T-helper 22 cell (primary cell): ENCODE measurements around the gene SERPINA3.

ENCODE experiments used
- DNase-seq: peaks from one replicate; pipeline ENCODE4 v3.0.0-alpha.2; 2020; ENCODE audit warnings: low read depth

SERPINA3 gene

DNA sequence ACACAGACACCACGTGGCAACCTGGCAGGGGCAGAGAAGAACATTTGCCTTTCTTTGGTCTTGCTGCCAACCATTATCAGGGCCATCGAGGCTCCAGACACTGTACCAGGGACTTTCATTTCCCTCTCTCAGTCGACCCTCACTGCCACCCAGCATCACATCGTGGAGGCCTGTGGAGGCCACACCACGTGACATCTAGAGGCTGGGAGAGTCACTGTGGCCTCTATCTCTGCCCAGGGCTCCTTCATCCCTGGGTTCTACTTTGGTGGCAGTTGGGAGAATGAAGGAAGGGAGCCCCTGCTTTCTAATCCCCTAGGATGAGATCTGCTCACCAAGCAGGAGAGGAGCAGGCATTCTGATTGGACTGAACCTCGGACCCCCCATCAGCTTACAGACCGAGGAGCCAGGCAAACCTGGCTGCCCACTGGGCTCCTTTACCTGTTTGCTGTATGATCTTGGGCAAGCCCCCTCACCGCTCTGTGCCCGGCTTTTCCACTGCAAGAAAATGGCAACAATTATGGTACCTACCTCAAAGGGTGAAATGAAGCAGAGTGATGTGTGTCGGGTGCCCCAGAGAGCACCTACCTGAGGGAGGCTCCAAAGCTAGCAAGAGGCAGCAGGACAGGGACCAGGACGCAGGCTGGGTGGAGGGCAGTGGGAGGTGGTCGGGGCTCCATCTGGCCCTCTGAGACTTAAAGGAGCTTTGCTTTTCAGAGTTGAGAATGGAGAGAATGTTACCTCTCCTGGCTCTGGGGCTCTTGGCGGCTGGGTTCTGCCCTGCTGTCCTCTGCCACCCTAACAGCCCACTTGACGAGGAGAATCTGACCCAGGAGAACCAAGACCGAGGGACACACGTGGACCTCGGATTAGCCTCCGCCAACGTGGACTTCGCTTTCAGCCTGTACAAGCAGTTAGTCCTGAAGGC is 1.8 kb downstream of the SERPINA3 start:
- DNase-seq: no peak

DNA sequence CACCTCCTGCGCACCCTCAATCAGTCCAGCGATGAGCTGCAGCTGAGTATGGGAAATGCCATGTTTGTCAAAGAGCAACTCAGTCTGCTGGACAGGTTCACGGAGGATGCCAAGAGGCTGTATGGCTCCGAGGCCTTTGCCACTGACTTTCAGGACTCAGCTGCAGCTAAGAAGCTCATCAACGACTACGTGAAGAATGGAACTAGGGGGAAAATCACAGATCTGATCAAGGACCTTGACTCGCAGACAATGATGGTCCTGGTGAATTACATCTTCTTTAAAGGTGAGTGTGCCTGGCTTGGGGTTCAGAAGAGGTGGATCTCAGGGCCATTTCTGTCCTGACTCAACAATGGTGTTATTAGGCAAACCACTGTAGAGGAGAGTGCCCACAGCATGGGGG is 2.6 kb downstream of the SERPINA3 start:
- DNase-seq: no peak

DNA sequence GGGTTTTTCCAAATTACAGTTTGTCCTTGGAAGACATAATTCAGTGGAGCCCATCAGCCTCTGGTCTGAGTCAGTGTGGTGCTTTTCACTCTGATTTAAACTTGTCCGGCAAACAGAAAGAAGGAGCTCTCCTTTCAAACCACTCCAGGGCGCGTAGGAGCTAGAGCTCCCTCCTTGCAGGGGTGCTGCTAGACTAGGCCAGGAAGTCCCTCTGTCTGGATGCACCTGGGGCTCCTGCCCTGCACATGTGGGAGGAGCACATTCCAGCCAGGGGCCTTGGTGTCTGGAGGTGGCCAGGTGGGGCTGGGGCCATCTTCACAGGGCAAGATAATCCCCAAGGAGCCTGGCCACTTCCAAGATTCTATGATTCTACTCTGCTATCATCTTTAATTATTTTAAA is 3.1 kb downstream of the SERPINA3 start:
- no peak for DNase-seq

DNA sequence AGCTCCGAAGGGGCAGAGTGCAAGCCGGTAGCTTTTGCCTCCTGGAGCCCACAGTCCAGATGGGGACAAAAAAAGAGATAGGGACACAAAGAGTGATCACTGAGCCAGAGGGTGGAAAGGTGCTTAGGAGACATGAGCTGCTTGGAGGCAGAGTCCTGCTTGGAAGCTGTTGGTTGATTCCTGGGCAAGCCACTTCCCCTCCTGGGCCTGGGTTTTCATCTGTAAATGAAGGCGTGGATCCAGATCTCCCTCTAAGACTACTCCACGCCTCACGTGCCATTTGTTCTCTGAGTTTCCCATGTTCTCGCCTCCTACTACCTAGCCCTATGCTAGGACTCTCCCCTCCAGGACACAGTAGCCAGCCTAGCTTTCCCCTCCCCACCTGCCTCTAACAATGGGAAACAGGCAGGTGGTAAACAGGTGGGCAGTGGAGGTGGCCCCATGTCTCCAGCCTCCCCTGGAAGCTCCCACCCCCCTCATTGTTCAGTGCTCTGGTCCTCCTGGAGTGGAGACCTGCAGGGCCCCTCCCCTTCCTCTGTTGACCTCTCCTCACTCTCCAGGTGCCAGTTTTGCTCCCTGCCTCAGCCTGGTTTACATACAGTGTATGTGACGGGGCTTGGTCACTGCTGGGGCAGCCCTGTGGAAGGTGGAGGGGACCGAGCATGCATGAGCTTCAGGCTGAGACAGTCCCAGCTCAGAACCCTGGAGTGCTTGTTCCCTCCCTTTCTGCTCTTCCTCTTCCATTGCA is 3.8 kb downstream of the SERPINA3 start:
- DNase-seq: no peak

GRCh38 chr14:94617366-94617941 is 5.3 kb downstream of the SERPINA3 start:
- no peak for DNase-seq

DNA sequence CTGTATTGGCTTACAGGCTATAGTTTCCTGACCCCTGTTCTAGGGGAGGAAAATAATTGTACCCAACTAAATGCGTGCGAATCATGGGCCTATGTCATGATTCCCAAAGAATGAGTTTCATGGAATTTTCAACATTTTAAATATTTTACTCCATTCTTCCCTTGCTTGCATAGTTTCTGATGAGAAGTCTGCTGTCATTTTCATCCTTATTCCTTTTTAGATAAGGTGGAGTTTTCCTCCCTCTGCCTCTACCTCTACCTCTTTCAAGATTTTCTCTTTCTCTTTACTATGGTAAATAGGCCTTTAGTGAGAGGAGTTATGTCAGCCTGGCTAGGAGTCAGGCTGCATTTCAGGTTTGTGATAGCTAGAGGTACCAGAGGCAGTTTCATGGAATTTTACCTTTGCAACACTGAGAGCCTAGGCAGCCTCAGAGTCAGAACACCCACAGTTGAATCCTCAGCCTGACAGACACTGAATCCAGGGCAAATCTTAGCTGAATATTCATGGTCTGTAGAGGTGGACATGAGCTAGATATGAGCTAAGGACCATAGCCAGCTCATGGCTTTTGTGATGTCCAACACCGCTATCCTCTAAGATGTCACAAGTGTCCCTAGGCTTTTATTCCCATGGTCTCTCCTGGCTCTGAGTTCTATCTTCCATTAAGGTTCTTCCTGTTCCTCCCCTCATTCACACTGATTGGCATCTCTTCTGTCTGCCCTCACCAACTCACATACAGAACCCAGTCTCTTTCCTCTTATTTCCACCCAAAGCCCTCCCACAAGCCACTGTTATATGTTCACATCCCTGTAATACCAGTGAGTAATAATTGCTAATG is 6.0 kb downstream of the SERPINA3 start:
- DNase-seq: no peak

DNA sequence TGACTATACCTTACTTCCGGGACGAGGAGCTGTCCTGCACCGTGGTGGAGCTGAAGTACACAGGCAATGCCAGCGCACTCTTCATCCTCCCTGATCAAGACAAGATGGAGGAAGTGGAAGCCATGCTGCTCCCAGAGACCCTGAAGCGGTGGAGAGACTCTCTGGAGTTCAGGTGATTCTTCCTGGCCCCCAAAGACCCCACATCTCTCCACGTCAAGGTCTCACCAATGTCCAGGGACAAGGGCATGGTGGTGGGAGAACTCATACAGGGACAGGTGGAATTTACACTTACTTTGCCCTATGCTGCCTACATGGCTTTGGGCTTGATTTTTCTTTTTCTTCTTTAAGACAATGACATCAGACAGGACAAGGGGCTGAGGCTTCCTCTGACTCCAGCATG is 7.1 kb downstream of the SERPINA3 start:
- no peak for DNase-seq

DNA sequence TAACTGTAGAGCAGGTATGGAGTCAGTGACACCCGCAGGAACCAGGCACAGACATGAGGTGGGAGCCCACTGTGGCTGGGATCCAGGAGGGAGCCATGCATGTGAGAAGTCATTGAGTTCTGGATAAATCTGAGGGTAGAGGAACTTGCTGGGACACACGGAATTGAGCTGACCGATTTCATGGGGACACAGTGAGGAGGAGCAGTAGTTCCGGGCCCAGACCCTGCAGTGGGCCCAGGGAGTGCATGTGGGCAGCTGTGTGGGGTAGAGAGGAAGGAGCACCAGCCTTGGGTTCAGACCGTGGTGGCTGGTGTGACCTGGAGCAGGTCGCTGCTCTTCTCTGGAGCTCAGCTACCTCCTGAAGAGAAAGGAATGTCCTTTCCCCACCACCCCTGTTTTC is 8.4 kb downstream of the SERPINA3 start:
- no peak for DNase-seq

DNA sequence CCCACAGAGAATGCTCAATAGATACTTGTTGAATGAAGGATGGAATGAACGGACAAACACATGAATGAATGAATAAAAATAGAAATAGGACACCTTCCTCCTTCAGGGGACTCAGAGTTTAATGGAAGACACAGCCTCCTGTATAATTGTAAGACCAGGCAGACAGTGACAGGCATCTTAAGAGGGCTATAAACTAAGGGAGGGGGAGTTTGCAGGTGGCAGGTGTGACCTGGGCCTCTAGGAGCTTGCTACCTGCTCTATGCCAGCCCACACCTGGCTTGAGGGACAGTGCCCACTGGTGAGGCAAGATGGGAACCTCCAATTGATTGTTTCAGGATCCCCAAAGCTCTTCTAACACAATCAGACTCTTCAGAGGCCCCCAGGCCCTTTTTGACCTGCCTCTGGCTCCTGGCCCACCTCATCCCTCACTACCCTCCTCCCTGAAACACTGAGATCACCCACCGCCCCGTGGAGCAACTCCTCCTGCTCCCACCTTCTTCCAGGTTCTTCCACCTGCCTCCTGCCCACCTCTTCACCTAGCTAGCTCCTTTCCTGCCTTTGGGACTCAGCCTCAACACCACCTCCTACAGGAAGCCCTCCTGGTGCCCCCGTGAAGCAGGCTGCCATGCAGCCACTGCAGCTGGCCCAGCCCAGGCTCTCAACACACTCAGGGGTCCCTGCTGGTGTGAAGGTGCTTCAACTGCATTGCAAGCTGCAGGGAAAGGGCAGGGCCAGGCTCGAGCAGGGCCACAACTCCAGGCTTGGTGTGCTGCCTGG is 9.4 kb downstream of the SERPINA3 start:
- DNase-seq: no peak

DNA sequence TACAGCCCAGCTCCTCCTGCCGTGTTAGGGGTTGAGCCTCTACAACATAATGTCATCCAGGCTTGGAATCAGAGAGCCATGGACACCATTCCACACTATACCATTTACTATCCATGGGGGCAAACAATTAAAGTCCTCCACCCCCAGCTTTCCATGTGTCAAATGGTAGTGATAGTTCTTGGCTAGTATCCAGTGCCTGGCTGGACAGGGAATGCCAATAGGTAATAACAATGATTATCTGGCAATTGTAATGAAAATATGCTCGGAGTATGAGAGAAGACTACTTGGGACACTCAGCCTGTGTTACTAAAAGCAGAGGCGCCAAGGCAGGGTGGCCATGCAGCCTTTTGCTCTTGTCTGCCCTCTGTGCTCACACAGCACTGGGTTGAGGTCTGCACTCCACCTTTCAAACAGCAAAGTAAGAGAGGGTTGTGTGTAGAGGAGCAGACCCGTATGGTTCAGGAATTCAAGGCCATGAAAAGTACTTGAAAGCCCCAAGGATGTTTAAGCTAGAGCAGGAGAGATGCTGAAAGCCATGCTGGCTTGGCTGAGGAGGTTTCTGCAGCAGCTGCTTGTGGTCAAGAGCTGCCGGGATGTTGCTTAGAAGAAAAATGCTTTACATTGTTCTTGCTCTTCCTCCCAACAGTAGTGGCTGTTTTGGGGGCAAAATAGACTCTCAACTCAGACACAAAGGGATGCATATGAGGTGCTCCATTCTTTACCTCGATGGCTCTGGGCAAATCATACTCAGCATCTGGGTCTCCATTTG is 10.6 kb downstream of the SERPINA3 start:
- DNase-seq: no peak

DNA sequence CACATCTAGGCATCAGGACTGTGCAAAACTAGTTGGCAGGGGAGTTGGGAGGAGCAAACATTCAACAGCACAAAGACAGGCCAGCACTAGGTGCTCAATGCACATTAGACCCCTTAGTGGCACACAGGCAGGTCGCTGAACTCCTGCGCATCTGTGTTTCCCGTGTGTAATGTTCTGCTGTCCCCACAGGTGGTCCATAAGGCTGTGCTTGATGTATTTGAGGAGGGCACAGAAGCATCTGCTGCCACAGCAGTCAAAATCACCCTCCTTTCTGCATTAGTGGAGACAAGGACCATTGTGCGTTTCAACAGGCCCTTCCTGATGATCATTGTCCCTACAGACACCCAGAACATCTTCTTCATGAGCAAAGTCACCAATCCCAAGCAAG is 11.2 kb downstream of the SERPINA3 start:
- DNase-seq: no peak

GRCh38 chr14:94623856-94624499 is 11.8 kb downstream of the SERPINA3 start:
- DNase-seq: no peak

- no peak for DNase-seq
Measured at GRCh38 chr14:94624537-94625352, 12.6 kb downstream of the SERPINA3 start.

DNA sequence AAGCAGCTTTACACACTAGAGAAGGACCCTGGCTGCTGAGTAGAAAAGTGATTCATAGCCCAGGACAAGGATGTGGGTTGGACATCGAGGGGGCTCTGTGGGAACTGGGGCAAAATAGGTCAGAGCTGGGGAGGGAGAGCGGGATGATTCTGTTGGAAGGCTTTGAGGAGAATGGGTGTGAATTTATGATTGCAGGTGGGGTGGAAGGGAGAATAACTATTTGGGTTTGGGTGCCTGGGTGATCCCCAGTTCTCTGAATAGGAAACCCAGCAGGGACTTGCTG is 13.1 kb downstream of the SERPINA3 start:
- no peak for DNase-seq

GRCh38 chr14:94628578-94628977 is 16.4 kb downstream of the SERPINA3 start:
- DNase-seq: no peak

- DNase-seq: no peak
Measured at GRCh38 chr14:94630396-94630795, 18.2 kb downstream of the SERPINA3 start.

GRCh38 chr14:94631050-94631449 is 18.9 kb downstream of the SERPINA3 start:
- DNase-seq: no peak

- no peak for DNase-seq
Measured at GRCh38 chr14:94631536-94632304, 19.5 kb downstream of the SERPINA3 start.

DNA sequence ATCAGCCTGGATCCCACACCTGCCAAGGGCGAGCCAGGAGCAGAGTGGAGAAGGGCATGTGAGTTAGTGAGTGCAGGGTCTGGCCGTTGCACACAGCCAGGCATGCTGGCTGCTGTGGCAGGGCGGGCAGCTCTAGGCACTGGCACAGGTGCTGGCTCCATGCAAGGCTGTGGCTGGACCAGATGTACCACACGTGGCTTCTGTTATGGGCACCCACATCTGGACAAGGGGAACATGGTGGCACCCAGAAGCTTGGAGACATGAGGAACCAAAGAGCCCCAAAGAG is 20.1 kb downstream of the SERPINA3 start:
- no peak for DNase-seq
